HepG2 (cell line): ENCODE measurements around the gene GAS2. TPM values are rescaled to one million over a fixed set of nuclear protein-coding genes. Genes with fewer than 3 reads are reported as not detected.

Experiments
- ATAC-seq: fragments of 200-7000 bp; cut with Tn5 transposase; 3 replicates; pipeline ENCODE4 v1.9.1; 2020; ENCODE audit warnings: mild to moderate bottlenecking, moderate library complexity
- BruUV-seq: library from RNA; stranded (reverse); fragments of 400-500 nt; replicated peaks from 2 replicates; lab custom pipeline; 2021; lab: Mats Ljungman, UMichigan
- CTCF ChIA-PET: fragments of 300-600 bp; formaldehyde crosslinking; extraction: SDS; loops from one replicate; lab custom pipeline; 2021; ENCODE audit warnings: low total read pairs, inconsistent platforms, low intra/inter-chr PET ratio; lab: Yijun Ruan, JAX
- POLR2A ChIA-PET: fragments of 350-600 bp; sonication (Branson Sonifier 250); formaldehyde crosslinking; loops from one replicate; lab custom pipeline; 2020; ENCODE audit warnings: antibody characterized with exemption, inconsistent platforms; lab: Yijun Ruan, JAX
- DNase-seq: peaks from one replicate; pipeline ENCODE4 v3.0.0-alpha.2; 2015; ENCODE audit warnings: low spot score
- FAIRE-seq: peaks from 3 replicates; lab custom pipeline; 2011; peaks lifted over from hg19 to GRCh38; lab: Jason Lieb, UNC
- H2AFZ ChIP-seq: one replicate; pipeline ENCODE4 v1.6.1; 2011; ENCODE audit warnings: low read length, inconsistent platforms
- H3K27ac ChIP-seq: fragments of 300-600 bp; 3 replicates; pipeline ENCODE4 v1.8.0; 2011; ENCODE audit warnings: mixed run types, mild to moderate bottlenecking, mixed read lengths, low read length, inconsistent platforms; ENCODE audit not compliant: insufficient read depth; ENCODE audit errors: extremely low read length
- H3K27me3 ChIP-seq, 2 experiments: fragments of 200-600 bp in 1 of 2; 2 replicates in 1 of 2; 3 replicates in 1 of 2; pipeline versions ENCODE4 v1.6.0 to v1.8.0; 2011; ENCODE audit warnings: low read length in 2 of 2, mild to moderate bottlenecking in 2 of 2, moderate library complexity in 2 of 2, inconsistent platforms in 1 of 2; ENCODE audit not compliant: insufficient read depth in 2 of 2, control insufficient read depth in 1 of 2
- H3K36me3 ChIP-seq, 2 experiments: fragments of 200-600 bp in 1 of 2; replicated peaks in 1 of 2; 2 replicates in 1 of 2; 3 replicates in 1 of 2; pipeline versions ENCODE4 v1.5.1 to v1.8.0; 2011; ENCODE audit warnings: low read length in 2 of 2, inconsistent platforms in 1 of 2; ENCODE audit not compliant: insufficient read depth in 2 of 2, control insufficient read depth in 1 of 2
- H3K4me1 ChIP-seq: 2 replicates; pipeline ENCODE4 v1.5.1; 2012; ENCODE audit warnings: low read length, inconsistent platforms; ENCODE audit not compliant: insufficient read depth
- H3K4me2 ChIP-seq: 2 replicates; pipeline ENCODE4 v1.6.0; 2011; ENCODE audit warnings: low read depth, low read length, inconsistent platforms
- H3K4me3 ChIP-seq, 3 experiments: fragments of 200-600 bp in 1 of 3; sonication (generic), shearing (Covaris generic) in 1 of 3; replicated peaks in 1 of 3; 2 replicates each; pipeline ENCODE4 v1.5.1; 2011 to 2016; ENCODE audit warnings: low read length in 3 of 3, inconsistent platforms in 2 of 3, low read depth in 2 of 3, mild to moderate bottlenecking in 2 of 3, control low read depth in 1 of 3, mixed read lengths in 1 of 3; ENCODE audit not compliant: insufficient read depth in 1 of 3
- H3K79me2 ChIP-seq: one replicate; pipeline ENCODE4 v1.6.1; 2011; ENCODE audit warnings: low read length, inconsistent platforms; ENCODE audit not compliant: insufficient read depth
- H3K9ac ChIP-seq: 2 replicates; pipeline ENCODE4 v1.6.0; 2011; ENCODE audit warnings: mild to moderate bottlenecking, low read depth, low read length, inconsistent platforms; ENCODE audit not compliant: insufficient read depth
- H3K9me3 ChIP-seq: 2 replicates; pipeline ENCODE4 v1.5.1; 2012; ENCODE audit warnings: mild to moderate bottlenecking, low read length
- H4K20me1 ChIP-seq: 2 replicates; pipeline ENCODE4 v1.6.0; 2011; ENCODE audit warnings: inconsistent platforms, mild to moderate bottlenecking, low read length, moderate library complexity; ENCODE audit not compliant: insufficient read depth
- ARID3A ChIP-seq: IDR thresholded peaks from 2 replicates; pipeline ENCODE4 v1.6.1; 2012; ENCODE audit warnings: low read depth, low read length, improper control_type of control experiment
- CC2D1A ChIP-seq: sonication (generic); formaldehyde crosslinking; IDR thresholded peaks from 2 replicates; pipeline ENCODE4 v1.8.1; 2023; ENCODE audit warnings: mild to moderate bottlenecking, missing genetic modification reagents
- CEBPB ChIP-seq: IDR thresholded peaks from 2 replicates; pipeline ENCODE4 v1.6.1; 2011; ENCODE audit warnings: low read depth, low read length, improper control_type of control experiment, borderline replicate concordance
- CEBPG ChIP-seq: IDR thresholded peaks from 2 replicates; pipeline ENCODE4 v1.6.1; 2016
- FOXA3 ChIP-seq: IDR thresholded peaks from 2 replicates; pipeline ENCODE4 v1.6.1; 2016; ENCODE audit warnings: missing genetic modification reagents, missing compliant biosample characterization
- FUBP1 ChIP-seq: sonication (generic); formaldehyde crosslinking; IDR thresholded peaks from 2 replicates; pipeline ENCODE4 v1.5.1; 2020; ENCODE audit warnings: missing genetic modification reagents, mild to moderate bottlenecking, borderline replicate concordance
- IKZF1 ChIP-seq: fragments of 450-650 bp; IDR thresholded peaks from 2 replicates; pipeline ENCODE4 v1.7.1; 2016
- MYPOP ChIP-seq: sonication (generic); formaldehyde crosslinking; IDR thresholded peaks from 2 replicates; pipeline ENCODE4 v1.8.1; 2023; ENCODE audit warnings: mild to moderate bottlenecking, moderate library complexity, missing genetic modification reagents
- NFKBIZ ChIP-seq: IDR thresholded peaks from 2 replicates; pipeline ENCODE4 v1.6.1; 2018; ENCODE audit warnings: missing genetic modification reagents, missing compliant biosample characterization
- PHB2 ChIP-seq: fragments of 450-650 bp; IDR thresholded peaks from 2 replicates; pipeline ENCODE4 v1.6.1; 2018; ENCODE audit not compliant: partially characterized antibody
- RXRB ChIP-seq: IDR thresholded peaks from 2 replicates; pipeline ENCODE4 v1.6.1; 2016; ENCODE audit warnings: borderline replicate concordance, missing genetic modification reagents, missing compliant biosample characterization
- SMC3 ChIP-seq: IDR thresholded peaks from 2 replicates; pipeline ENCODE4 v1.6.1; 2011; ENCODE audit warnings: low read length, improper control_type of control experiment
- SNAPC5 ChIP-seq: sonication (generic); formaldehyde crosslinking; IDR thresholded peaks from 2 replicates; pipeline ENCODE4 v1.8.1; 2023; ENCODE audit warnings: mild to moderate bottlenecking, missing genetic modification reagents, borderline replicate concordance
- STAG1 ChIP-seq: sonication (generic); formaldehyde crosslinking; IDR thresholded peaks from 2 replicates; pipeline ENCODE4 v1.4.0; 2020; ENCODE audit warnings: missing genetic modification reagents
- U2AF1 ChIP-seq: fragments of 200-400 bp; formaldehyde crosslinking; optimal IDR thresholded peaks from 2 replicates; pipeline ENCODE3; 2017; ENCODE audit warnings: mild to moderate bottlenecking, low read depth, low read length
- ZFP1 ChIP-seq: IDR thresholded peaks from 2 replicates; pipeline ENCODE4 v1.6.1; 2016
- ZNF546 ChIP-seq: sonication (generic); formaldehyde crosslinking; conservative IDR thresholded peaks from 2 replicates; pipeline ENCODE4 v1.8.1; 2023; ENCODE audit warnings: mild to moderate bottlenecking, missing genetic modification reagents
- ZNF772 ChIP-seq: sonication (generic); formaldehyde crosslinking; IDR thresholded peaks from 2 replicates; pipeline ENCODE4 v1.5.0; 2020; ENCODE audit warnings: mild to moderate bottlenecking, missing genetic modification reagents
- ZNF777 ChIP-seq: sonication (generic); formaldehyde crosslinking; IDR thresholded peaks from 2 replicates; pipeline ENCODE4 v1.4.0; 2020; ENCODE audit warnings: missing genetic modification reagents
- ZSCAN31 ChIP-seq: sonication (generic); formaldehyde crosslinking; IDR thresholded peaks from 2 replicates; pipeline ENCODE4 v1.5.0; 2020; ENCODE audit warnings: low read depth, mild to moderate bottlenecking, missing genetic modification reagents
- WGBS: methylation state at CpG from one replicate; pipeline ENCODE4 v1.1.6; 2017; ENCODE audit warnings: low lambda C conversion rate; 5-methylcytosine and 5-hydroxymethylcytosine counted together
- in situ Hi-C: cut with HindIII; loops from 2 replicates; pipeline ENCODE4 v1.10.0; 2017; ENCODE audit warnings: low pct_unique_long_range_greater_than_20kb; ENCODE audit not compliant: extremely low pct_ligation_motif_present
- intact Hi-C: fragments of 100-400 bp; cut with micrococcal nuclease; formaldehyde crosslinking; loops from one replicate; pipeline ENCODE4 v1.10.0; 2022; ENCODE audit not compliant: unreplicated experiment
- polyA plus RNA-seq, 8 experiments: library from polyadenylated mRNA; depleted of rRNA in 3 of 8; stranded (reverse) in 7 of 8; unstranded in 1 of 8; fragments of >200 nt; fragmentation: Illumina TruSeq in 4 of 8; extraction: Trizol in 4 of 8; gene quantifications; 2 replicates each; pipeline versions ENCODE4 v1.2.1 to v1.2.3, GENCODE V29; 2011 to 2016; ENCODE audit warnings: low read depth in 4 of 8, missing spikeins in 1 of 8, mixed read lengths in 1 of 8; ENCODE audit not compliant: insufficient read depth in 1 of 8
- total RNA-seq, 5 experiments: library from RNA; depleted of rRNA; stranded (reverse); fragments of >200 nt; fragmentation: Illumina TruSeq; extraction: Trizol; gene quantifications; 2 replicates each; pipeline ENCODE4 v1.2.3, GENCODE V29; 2016; ENCODE audit warnings: low read depth in 1 of 5

The GAS2 gene
- total and polyA plus RNA-seq, 2 of the 13 experiments (the other 11 are each of a cell fraction or from before 2014, with no cell fraction given) = 26.0 to 85.1 TPM

GRCh38 chr11:22728600-22729389 lies 62.4 kb downstream of the GAS2 start (continued):
- TF ChIP-seq FUBP1 (CRISPR knock-in tag) (no peak), ZNF772 (CRISPR knock-in tag) (no peak), ZNF546 (CRISPR knock-in tag) (no peak), FOXA3 (CRISPR knock-in tag) (no peak), ZNF777 (CRISPR knock-in tag) (no peak), U2AF1 (no peak), CEBPB (no peak), ZFP1 (no peak), PHB2 (no peak)

GRCh38 chr11:22730319-22730718 lies 63.9 kb downstream of the GAS2 start:
- no TSS peak for BruUV-seq
- intact Hi-C loops (loop anchor here (1.0 to 2.0 kb wide), 4 partner anchors 59 to 396 kb away; partner anchors contain the start of gene GAS2), in situ Hi-C loops (no loop called here)
- Histone ChIP-seq H3K4me3 (no peak overlapping the region), H3K27me3 (no peaks in the 10 kb centered on the region), H3K79me2 (no peaks in the 10 kb centered on the region), H3K4me1 (peaks cover 10% of the 10 kb centered on the region), H3K9me3 (no peaks in the 10 kb centered on the region), H3K36me3 (0 out of 5 replicates have a peak, but pooled peaks cover 0 to 1% of the 10 kb centered on the region in 2 experiments), H2AFZ (no peak overlapping the region), H3K9ac (no peak overlapping the region), H3K4me2 (no peak overlapping the region), H3K27ac (no peak overlapping the region), H4K20me1 (no peaks in the 10 kb centered on the region)
- ATAC-seq (peak; percentile 56), DNase-seq (peak; percentile 59), FAIRE-seq (no peak)
- POLR2A ChIA-PET = no interaction called here
- CTCF ChIA-PET = interaction anchor here (1.2 to 3.0 kb wide), 3 partner anchors 59 to 105 kb away, joined by 3 to 26 read pairs (median 4); partner anchors contain the start of genes FANCF and GAS2
- 0% methylated on average over 1 of the region's 1 CpG for WGBS
- TF ChIP-seq SMC3 = peak; percentile 66
- no peak for TF ChIP-seq CEBPG (CRISPR knock-in tag)
- no peak for TF ChIP-seq NFKBIZ (CRISPR knock-in tag)
- TF ChIP-seq MYPOP (CRISPR knock-in tag) = no peak
- TF ChIP-seq SNAPC5 (CRISPR knock-in tag) = no peak
- 0 out of 2 replicates have a peak, but pooled peaks have one; percentile 7 for TF ChIP-seq CEBPB
- no peak for TF ChIP-seq CC2D1A
- TF ChIP-seq ZSCAN31 = no peak
- TF ChIP-seq RXRB (CRISPR knock-in tag) = no peak
- peak; percentile 65 for TF ChIP-seq STAG1 (CRISPR knock-in tag)
- TF ChIP-seq ARID3A = peak; percentile 74
- TF ChIP-seq IKZF1 = no peak
